ENCODE results near the gene GDPD5. TPM values are rescaled to one million over a fixed set of nuclear protein-coding genes. Genes with fewer than 3 reads are reported as not detected.

GDPD5 gene
- total and polyA plus RNA-seq, 9 of the 15 experiments (the other 6 are each of a cell fraction or from before 2014, with no cell fraction given), result 0.32 to 27.3 (median 8.0) TPM

DNA sequence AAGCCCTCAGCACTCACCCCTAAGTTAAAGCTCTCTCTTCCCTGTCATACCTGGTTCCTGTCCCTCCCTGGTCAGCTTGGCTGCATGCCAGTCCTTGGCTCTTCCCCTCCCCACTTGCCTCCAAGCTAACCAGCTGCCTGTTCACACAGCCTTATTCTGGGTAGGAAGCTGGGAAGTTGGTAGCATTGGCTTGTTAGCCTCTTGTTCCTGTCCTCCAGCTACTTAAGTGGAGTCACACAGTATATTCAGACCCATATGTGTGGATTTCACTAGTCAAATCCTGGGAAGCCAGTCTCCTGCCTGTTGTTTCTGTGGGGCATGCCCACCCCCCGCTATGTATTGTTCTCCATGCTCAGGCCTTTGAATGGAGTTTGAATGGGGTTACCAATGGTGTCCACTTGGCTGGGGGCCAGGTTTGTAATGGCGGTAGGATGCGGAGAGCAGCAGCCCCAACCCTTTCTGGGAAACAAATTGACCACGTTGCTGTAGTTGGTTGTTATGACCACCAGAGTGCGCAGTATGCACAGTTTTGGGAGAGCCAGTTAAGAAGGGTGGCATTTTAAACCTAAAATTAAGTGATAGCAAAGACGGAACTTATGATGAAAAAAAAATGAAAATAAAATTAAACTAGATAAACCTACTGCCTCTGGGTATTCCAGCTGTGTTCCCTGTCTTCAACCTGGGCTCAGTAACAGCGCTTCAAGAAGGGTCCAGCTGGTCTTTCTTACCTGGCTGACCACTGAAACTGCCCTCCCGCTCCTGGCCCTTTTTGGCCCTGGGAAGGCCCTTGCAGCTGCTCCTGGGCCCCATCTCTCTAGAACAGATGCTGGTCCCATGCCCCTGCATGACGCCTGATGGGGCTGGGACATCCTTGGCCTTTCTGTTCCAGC, 137.1 kb downstream of the GDPD5 start (continued):
- TF ChIP-seq, protein P1, sequence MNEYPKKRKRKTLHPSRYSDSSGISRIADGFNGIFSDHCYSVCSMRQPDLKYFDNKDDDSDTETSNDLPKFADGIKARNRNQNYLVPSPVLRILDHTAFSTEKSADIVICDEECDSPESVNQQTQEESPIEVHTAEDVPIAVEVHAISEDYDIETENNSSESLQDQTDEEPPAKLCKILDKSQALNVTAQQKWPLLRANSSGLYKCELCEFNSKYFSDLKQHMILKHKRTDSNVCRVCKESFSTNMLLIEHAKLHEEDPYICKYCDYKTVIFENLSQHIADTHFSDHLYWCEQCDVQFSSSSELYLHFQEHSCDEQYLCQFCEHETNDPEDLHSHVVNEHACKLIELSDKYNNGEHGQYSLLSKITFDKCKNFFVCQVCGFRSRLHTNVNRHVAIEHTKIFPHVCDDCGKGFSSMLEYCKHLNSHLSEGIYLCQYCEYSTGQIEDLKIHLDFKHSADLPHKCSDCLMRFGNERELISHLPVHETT (CRISPR knock-in tag; conservative IDR thresholded peaks at IDR 0.05 in 1 of 2, IDR thresholded peaks at IDR 0.05 in 1 of 2), result no peak
- TF ChIP-seq ZNF668 (CRISPR knock-in tag; IDR thresholded peaks at IDR 0.05) (no peak), EHMT2 (IDR thresholded peaks at IDR 0.05) (peak; percentile 62; the same call in 1 of the 2 replicates), ZBTB17 (CRISPR knock-in tag; IDR thresholded peaks at IDR 0.05) (0 out of 2 replicates have a peak, but pooled peaks have one; percentile 33), CXXC5 (CRISPR knock-in tag; IDR thresholded peaks at IDR 0.05) (peak; percentile 56), NRF1 (conservative IDR thresholded peaks at IDR 0.05 in 1 of 2, IDR thresholded peaks at IDR 0.05 in 1 of 2) (peak; percentile 13 to 19; a peak in 3 of 4 replicates)
- TF ChIP-seq, protein P2, sequence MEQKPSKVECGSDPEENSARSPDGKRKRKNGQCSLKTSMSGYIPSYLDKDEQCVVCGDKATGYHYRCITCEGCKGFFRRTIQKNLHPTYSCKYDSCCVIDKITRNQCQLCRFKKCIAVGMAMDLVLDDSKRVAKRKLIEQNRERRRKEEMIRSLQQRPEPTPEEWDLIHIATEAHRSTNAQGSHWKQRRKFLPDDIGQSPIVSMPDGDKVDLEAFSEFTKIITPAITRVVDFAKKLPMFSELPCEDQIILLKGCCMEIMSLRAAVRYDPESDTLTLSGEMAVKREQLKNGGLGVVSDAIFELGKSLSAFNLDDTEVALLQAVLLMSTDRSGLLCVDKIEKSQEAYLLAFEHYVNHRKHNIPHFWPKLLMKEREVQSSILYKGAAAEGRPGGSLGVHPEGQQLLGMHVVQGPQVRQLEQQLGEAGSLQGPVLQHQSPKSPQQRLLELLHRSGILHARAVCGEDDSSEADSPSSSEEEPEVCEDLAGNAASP (IDR thresholded peaks at IDR 0.05), result no peak
